AG04450 (cell line): ENCODE data around the gene LONP2. TPM values are rescaled to one million over a fixed set of nuclear protein-coding genes. Genes with fewer than 3 reads are reported as not detected.
"Not testable (repeated sequence)": the region's sequence is repeated elsewhere in the genome, so short reads cannot be mapped to it uniquely, and the experiment has no call there.

ENCODE experiments used
- CTCF ChIA-PET: fragments of 300-600, 350-600 bp; formaldehyde crosslinking; extraction: SDS; loops from one replicate; lab custom pipeline; 2022; ENCODE audit warnings: antibody characterized with exemption, inconsistent platforms; lab: Charles Lee
- POLR2A ChIA-PET: fragments of 350-600 bp; formaldehyde crosslinking; extraction: SDS; loops from one replicate; lab custom pipeline; 2021; ENCODE audit warnings: antibody characterized with exemption, inconsistent platforms; lab: Yijun Ruan, JAX
- DNase-seq: peaks from one replicate; pipeline ENCODE4 v3.0.0-alpha.2; 2011; ENCODE audit warnings: low read depth, low spot score
- H3K27ac ChIP-seq: one replicate; pipeline ENCODE4 v1.5.1; 2012; ENCODE audit warnings: low read depth, low read length, control low read depth
- H3K27me3 ChIP-seq: one replicate; pipeline ENCODE4 v1.6.0; 2012; ENCODE audit warnings: low read length; ENCODE audit not compliant: control insufficient read depth, insufficient read depth
- H3K4me3 ChIP-seq: 2 replicates; pipeline ENCODE4 v1.5.1; 2011; ENCODE audit warnings: mild to moderate bottlenecking, low read depth, low read length, control low read depth
- H3K9me3 ChIP-seq: 2 replicates; pipeline ENCODE4 v1.5.1; 2012; ENCODE audit warnings: low read length; ENCODE audit not compliant: control insufficient read depth, insufficient read depth
- CTCF ChIP-seq: IDR thresholded peaks from 2 replicates; pipeline ENCODE4 v1.5.1; 2011; ENCODE audit warnings: low read depth, low read length, control low read depth, inconsistent platforms
- polyA plus RNA-seq: library from polyadenylated mRNA; depleted of rRNA; stranded (reverse); fragments of >200 nt; gene quantifications from 2 replicates; pipeline ENCODE4 v1.2.3, GENCODE V29; 2011

Gene LONP2
- polyA plus RNA-seq, 1 experiment = 63.7 TPM

GRCh38 chr16:48350736-48351135, 106.6 kb downstream of the LONP2 start:
- ChIA-PET POLR2A (no interaction called here), CTCF (interaction anchor here (1.8 to 10.7 kb wide), 2 partner anchors 272 to 280 kb away, joined by 5 to 173 read pairs; no protein-coding TSS in a partner anchor)
- no peak overlapping the region for H3K4me3 ChIP-seq
- H3K27ac ChIP-seq = no peak overlapping the region
- no peaks in the 10 kb centered on the region for H3K9me3 ChIP-seq
- H3K27me3 ChIP-seq = no peaks in the 10 kb centered on the region
- no peak for TF ChIP-seq CTCF
- DNase-seq = no peak

GRCh38 chr16:48352648-48353390, 108.7 kb downstream of the LONP2 start:
- Histone ChIP-seq H3K9me3 (no peaks in the 10 kb centered on the region), H3K4me3 (no peak overlapping the region), H3K27ac (no peak overlapping the region), H3K27me3 (no peaks in the 10 kb centered on the region)
- no peak for TF ChIP-seq CTCF
- CTCF ChIA-PET = interaction anchor here (0.6 to 10.7 kb wide), 15 partner anchors 9 to 276 kb away, joined by 3 to 173 read pairs (median 3); no protein-coding TSS in a partner anchor
- DNase-seq = no peak
- POLR2A ChIA-PET = interaction anchor here (0.7 to 1.1 kb wide), 2 partner anchors 203 to 265 kb away, joined by 3 to 6 read pairs; no protein-coding TSS in a partner anchor

- peak; percentile 37 for DNase-seq
- H3K27ac ChIP-seq = no peak overlapping the region
- no peaks in the 10 kb centered on the region for H3K27me3 ChIP-seq
- ChIA-PET POLR2A (interaction anchor here (0.7 to 1.0 kb wide), 2 partner anchors 30 to 203 kb away, joined by 3 to 6 read pairs; no protein-coding TSS in a partner anchor), CTCF (interaction anchor here (0.6 to 10.7 kb wide), 26 partner anchors 8 to 276 kb away, joined by 3 to 173 read pairs (median 4); no protein-coding TSS in a partner anchor)
- peak; percentile 92 for TF ChIP-seq CTCF
- H3K4me3 ChIP-seq = no peak overlapping the region
- no peaks in the 10 kb centered on the region for H3K9me3 ChIP-seq
Observed at GRCh38 chr16:48353565-48354163, 109.6 kb downstream of the LONP2 start.

- not testable (repeated sequence) for H3K9me3 ChIP-seq, H3K27me3 ChIP-seq, H3K4me3 ChIP-seq, H3K27ac ChIP-seq, DNase-seq
- CTCF ChIA-PET = interaction anchor here (0.6 to 10.7 kb wide), 21 partner anchors 8 to 275 kb away, joined by 3 to 173 read pairs (median 5); no protein-coding TSS in a partner anchor
- POLR2A ChIA-PET = interaction anchor here (1.0 kb wide), 1 partner anchor 30 kb away, joined by 3 read pairs; no protein-coding TSS in a partner anchor
Observed at GRCh38 chr16:48354385-48354784, 110.3 kb downstream of the LONP2 start.

GRCh38 chr16:48354877-48355855, 111.1 kb downstream of the LONP2 start:
- Histone ChIP-seq H3K27ac (no peak overlapping the region), H3K27me3 (no peaks in the 10 kb centered on the region), H3K9me3 (no peaks in the 10 kb centered on the region), H3K4me3 (no peak overlapping the region)
- POLR2A ChIA-PET = interaction anchor here (0.6 to 1.0 kb wide), 2 partner anchors 12 to 29 kb away, joined by 3 read pairs; no protein-coding TSS in a partner anchor
- TF ChIP-seq CTCF = no peak
- no peak for DNase-seq
- CTCF ChIA-PET = interaction anchor here (0.7 to 10.7 kb wide), 17 partner anchors 7 to 274 kb away, joined by 3 to 173 read pairs (median 6); no protein-coding TSS in a partner anchor
